Endometrium (tissue), 2 donors: Measurements from ENCODE around the gene E2F4.

Source experiments
- FAIRE-seq: peaks from 2 replicates; lab custom pipeline; 2012; peaks lifted over from hg19 to GRCh38; lab: Jason Lieb, UNC
- donor health status: control.
- donor health status: control.

The E2F4 gene

GRCh38 chr16:67236563-67237395 is 44.8 kb downstream of the E2F4 start:
- FAIRE-seq, result no peak

GRCh38 chr16:67237396-67238277 is 45.7 kb downstream of the E2F4 start:
- FAIRE-seq, result no peak

GRCh38 chr16:67238278-67238575 is 46.3 kb downstream of the E2F4 start:
- FAIRE-seq, result no peak

GRCh38 chr16:67238806-67239470 is 47.0 kb downstream of the E2F4 start:
- no peak for FAIRE-seq

- FAIRE-seq, result no peak
Measured at GRCh38 chr16:67240506-67240905, 48.6 kb downstream of the E2F4 start.

GRCh38 chr16:67241008-67241900 is 49.3 kb downstream of the E2F4 start:
- no peak for FAIRE-seq

- FAIRE-seq, result no peak
Measured at GRCh38 chr16:67242138-67242730, 50.3 kb downstream of the E2F4 start.

GRCh38 chr16:67243481-67243880 is 51.5 kb downstream of the E2F4 start:
- no peak for FAIRE-seq

- FAIRE-seq, result no peak
Measured at GRCh38 chr16:67244387-67245185, 52.6 kb downstream of the E2F4 start.

- FAIRE-seq, result no peak
Measured at GRCh38 chr16:67245186-67245585, 53.2 kb downstream of the E2F4 start.

GRCh38 chr16:67245674-67246080 is 53.7 kb downstream of the E2F4 start:
- FAIRE-seq, result no peak

GRCh38 chr16:67246081-67246755 is 54.3 kb downstream of the E2F4 start:
- FAIRE-seq, result no peak

- FAIRE-seq, result no peak
Measured at GRCh38 chr16:67246756-67247191, 54.8 kb downstream of the E2F4 start.

GRCh38 chr16:67247192-67248072 is 55.5 kb downstream of the E2F4 start, which contains the start of gene FHOD1:
Gene FHOD1, minus strand, starts transcription at chr16:67247481. Its CDS starts 71 bp downstream, at chr16:67247410.
- peak; percentile 84 for FAIRE-seq

GRCh38 chr16:67248073-67248400 is 56.1 kb downstream of the E2F4 start:
- FAIRE-seq, result no peak
